CD1c-positive myeloid dendritic cell (primary cell): ENCODE measurements around the gene PRRT1B.

Experiments
- DNase-seq: peaks from one replicate; pipeline ENCODE4 v3.0.0-alpha.2; 2016; ENCODE audit errors: extremely low spot score

The PRRT1B gene

GRCh38 chr9:131580358-131580757 is 35.0 kb downstream of the PRRT1B start:
- DNase-seq = no peak

GRCh38 chr9:131582056-131582455 is 36.7 kb downstream of the PRRT1B start:
- DNase-seq = no peak

- no peak for DNase-seq
Observed at GRCh38 chr9:131582466-131583336, 37.4 kb downstream of the PRRT1B start.

- no peak for DNase-seq
Observed at GRCh38 chr9:131583337-131583645, 38.0 kb downstream of the PRRT1B start.

- no peak for DNase-seq
Observed at GRCh38 chr9:131583836-131584555, 38.7 kb downstream of the PRRT1B start.

- no peak for DNase-seq
Observed at GRCh38 chr9:131584858-131585257, 39.5 kb downstream of the PRRT1B start.

- DNase-seq = peak; percentile 49
Observed at GRCh38 chr9:131585375-131585774, 40.1 kb downstream of the PRRT1B start.

GRCh38 chr9:131587331-131587730 is 42.0 kb downstream of the PRRT1B start:
- no peak for DNase-seq

- DNase-seq = no peak
Observed at GRCh38 chr9:131587906-131588305, 42.6 kb downstream of the PRRT1B start.

GRCh38 chr9:131588396-131588795 is 43.1 kb downstream of the PRRT1B start:
- DNase-seq = no peak

GRCh38 chr9:131589124-131589711 is 43.9 kb downstream of the PRRT1B start:
- no peak for DNase-seq

GRCh38 chr9:131589993-131590392 is 44.7 kb downstream of the PRRT1B start:
- no peak for DNase-seq

- no peak for DNase-seq
Observed at GRCh38 chr9:131590449-131590848, 45.1 kb downstream of the PRRT1B start.

GRCh38 chr9:131590907-131591844 is 45.9 kb downstream of the PRRT1B start:
- DNase-seq = peak; percentile 86

GRCh38 chr9:131591845-131592208 is 46.5 kb downstream of the PRRT1B start:
- no peak for DNase-seq

- DNase-seq = peak; percentile 40
Observed at GRCh38 chr9:131593091-131593820, 47.9 kb downstream of the PRRT1B start.

GRCh38 chr9:131593936-131594665 is 48.8 kb downstream of the PRRT1B start:
- no peak for DNase-seq

GRCh38 chr9:131594906-131595665 is 49.8 kb downstream of the PRRT1B start:
- peak; percentile 70 for DNase-seq

- DNase-seq = no peak
Observed at GRCh38 chr9:131595696-131596429, 50.5 kb downstream of the PRRT1B start.
